GM18526 (cell line): Measurements from ENCODE around the gene SLC7A10.

Experiments
- POLR2A ChIP-seq: IDR thresholded peaks from 3 replicates; pipeline ENCODE4 v1.6.1; 2011; ENCODE audit not compliant: insufficient read length; ENCODE audit errors: extremely low read depth

Gene SLC7A10

GRCh38 chr19:33175156-33175782 lies 50.4 kb downstream of the SLC7A10 start:
- TF ChIP-seq POLR2A = no peak

DNA sequence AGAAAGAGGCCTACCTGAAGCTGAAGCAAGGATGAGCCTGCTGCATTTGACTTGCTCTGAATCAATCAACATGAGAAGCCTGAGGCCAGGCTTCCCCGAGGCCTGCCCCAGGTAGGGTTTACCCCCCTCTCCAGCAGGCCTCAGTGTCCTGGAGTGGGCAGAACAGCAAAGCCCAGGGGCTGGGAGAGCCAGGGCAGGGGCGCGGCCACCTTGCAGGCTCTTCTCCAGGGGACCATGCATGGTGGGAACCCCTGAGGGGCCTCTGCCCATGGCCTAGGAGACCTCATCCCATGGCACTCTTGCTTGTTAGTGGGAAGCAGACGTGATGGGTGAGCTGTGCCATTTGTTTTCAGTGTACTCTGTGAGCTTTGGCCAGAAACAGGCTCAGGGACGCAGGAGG lies 51.5 kb downstream of the SLC7A10 start:
- no peak for TF ChIP-seq POLR2A

DNA sequence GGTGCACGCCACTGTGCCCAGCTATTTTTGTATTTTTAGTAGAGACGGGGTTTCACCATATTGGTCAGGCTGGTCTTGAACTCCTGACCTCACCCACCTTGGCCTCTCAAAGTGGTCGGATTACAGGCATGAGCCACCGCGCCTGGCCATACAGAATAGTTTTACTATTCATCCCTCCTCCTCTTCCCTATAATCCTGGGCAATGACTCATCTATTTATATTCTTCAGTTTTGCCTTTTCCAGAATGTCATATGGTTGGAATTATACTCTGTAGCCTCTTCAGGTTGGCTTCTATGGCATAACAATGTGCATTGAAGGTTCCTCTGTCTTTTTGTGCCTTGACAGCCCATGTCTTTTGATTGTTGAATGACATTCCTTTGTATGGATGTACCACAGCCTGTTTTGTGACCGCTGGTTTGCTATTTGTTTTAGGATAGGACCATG lies 53.7 kb downstream of the SLC7A10 start:
- TF ChIP-seq POLR2A = no peak

DNA sequence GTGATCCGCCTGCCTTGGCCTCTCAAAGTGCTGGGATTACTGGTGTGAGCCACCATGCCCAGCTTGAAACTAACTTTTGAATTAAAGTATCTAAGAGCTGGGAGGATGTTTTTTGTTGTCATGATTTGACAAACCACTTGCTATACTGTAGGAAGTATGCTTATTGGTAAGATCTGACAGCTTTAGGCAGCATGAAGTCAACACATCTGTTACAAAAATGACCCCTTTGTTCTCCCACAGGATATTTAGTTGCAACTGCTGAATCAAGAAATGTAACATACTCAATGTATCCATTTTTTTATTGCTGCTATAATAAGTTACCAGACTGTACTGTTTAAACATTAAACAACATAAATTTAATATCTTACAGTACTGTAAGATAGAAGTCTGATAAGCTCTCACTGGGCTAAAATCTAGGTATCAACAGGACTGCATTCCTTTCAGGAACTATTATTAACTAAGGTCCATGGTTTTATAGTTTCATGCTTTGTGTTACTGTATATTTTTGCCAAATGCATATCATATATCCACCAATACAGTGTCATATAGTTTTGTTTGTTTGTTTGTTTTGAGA lies 54.3 kb downstream of the SLC7A10 start:
- TF ChIP-seq POLR2A = no peak

GRCh38 chr19:33168528-33168927 lies 57.1 kb downstream of the SLC7A10 start:
- TF ChIP-seq POLR2A = no peak

- no peak for TF ChIP-seq POLR2A
Observed at GRCh38 chr19:33167438-33167837, 58.2 kb downstream of the SLC7A10 start.

DNA sequence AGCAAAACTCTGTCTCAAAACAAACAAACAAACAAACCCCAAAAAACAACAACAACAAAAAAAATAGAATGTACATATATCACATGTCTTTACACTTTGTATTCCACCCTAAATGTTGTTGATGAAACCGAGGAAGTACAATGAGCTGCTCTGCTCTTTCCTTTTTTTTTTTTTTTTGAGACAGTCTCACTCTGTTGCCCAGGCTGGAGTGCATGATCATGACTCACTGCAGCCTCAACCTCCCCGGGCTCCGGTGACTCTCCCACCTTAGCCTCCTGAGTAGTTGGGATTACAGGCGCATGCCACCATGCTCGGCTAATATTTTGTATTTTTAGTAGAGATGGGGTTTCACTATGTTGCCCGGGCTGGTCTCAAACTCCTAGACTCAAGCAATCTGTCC lies 62.2 kb downstream of the SLC7A10 start:
- no peak for TF ChIP-seq POLR2A

GRCh38 chr19:33161201-33161600 lies 64.4 kb downstream of the SLC7A10 start:
- no peak for TF ChIP-seq POLR2A

DNA sequence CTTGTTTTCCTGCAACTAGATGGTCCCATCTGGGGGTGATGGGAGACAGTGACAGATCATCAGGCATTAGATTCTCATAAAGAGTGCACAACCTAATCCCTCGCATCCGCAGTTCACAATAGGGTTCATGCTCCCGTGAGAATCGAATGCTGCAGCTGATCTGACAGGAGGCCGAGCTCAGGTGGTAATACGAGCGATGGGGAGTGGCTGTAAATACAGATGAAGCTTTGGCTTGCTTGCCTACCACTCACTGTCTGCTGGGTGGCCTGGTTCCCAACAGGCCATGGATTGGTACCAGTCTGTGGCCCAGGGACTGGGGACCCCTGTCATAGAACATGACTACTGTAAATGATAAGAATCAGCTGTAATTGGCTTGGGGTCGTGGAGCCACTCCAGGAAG lies 65.8 kb downstream of the SLC7A10 start:
- no peak for TF ChIP-seq POLR2A

- TF ChIP-seq POLR2A = no peak
Observed at GRCh38 chr19:33159149-33159548, 66.5 kb downstream of the SLC7A10 start.
